ENCODE results near the gene LPIN1.

The LPIN1 gene

GRCh38 chr2:11874861-11875260, 128.4 kb downstream of the LPIN1 start:
- H3K4me3 ChIP-seq (replicated peaks in 1 of 2; ENCODE audit: low read depth in 2 of 2, low read length in 2 of 2) = no peak overlapping the region
- no peak for TF ChIP-seq CTCF (IDR thresholded peaks at IDR 0.05; ENCODE audit: low read depth, low read length)
- DNase-seq (ENCODE audit: low read depth in 2 of 2) = no peak

GRCh38 chr2:11875481-11875880, 129.0 kb downstream of the LPIN1 start:
- DNase-seq (ENCODE audit: low read depth in 2 of 2) = no peak
- TF ChIP-seq CTCF (IDR thresholded peaks at IDR 0.05; ENCODE audit: low read depth, low read length) = no peak
- H3K4me3 ChIP-seq (replicated peaks in 1 of 2; ENCODE audit: low read depth in 2 of 2, low read length in 2 of 2) = no peak overlapping the region

- no peak for DNase-seq (ENCODE audit: low read depth in 2 of 2)
- no peak for TF ChIP-seq CTCF (IDR thresholded peaks at IDR 0.05; ENCODE audit: low read depth, low read length)
- no peak overlapping the region for H3K4me3 ChIP-seq (replicated peaks in 1 of 2; ENCODE audit: low read depth in 2 of 2, low read length in 2 of 2)
Observed at GRCh38 chr2:11876436-11876835, 130.0 kb downstream of the LPIN1 start.

- no peak for DNase-seq (ENCODE audit: low read depth in 2 of 2)
- no peak overlapping the region for H3K4me3 ChIP-seq (replicated peaks in 1 of 2; ENCODE audit: low read depth in 2 of 2, low read length in 2 of 2)
- TF ChIP-seq CTCF (IDR thresholded peaks at IDR 0.05; ENCODE audit: low read depth, low read length) = no peak
Observed at GRCh38 chr2:11876889-11877288, 130.5 kb downstream of the LPIN1 start.
